GM19240 (cell line): ENCODE measurements around the gene DIS3L2.
"Not testable (repeated sequence)": the region's sequence is repeated elsewhere in the genome, so short reads cannot be mapped to it uniquely, and the experiment has no call there.

Experiments used
- DNase-seq: peaks from one replicate; pipeline ENCODE4 v3.0.0; 2011; ENCODE audit warnings: low spot score; ENCODE audit not compliant: insufficient read length

DIS3L2 gene

GRCh38 chr2:232292395-232293154 is 331.1 kb downstream of the DIS3L2 start:
- peak; percentile 48 for DNase-seq

- DNase-seq: no peak
These were observed 331.7 kb downstream of the DIS3L2 start for GRCh38 chr2:232293191-232293590.

GRCh38 chr2:232295971-232296370 is 334.5 kb downstream of the DIS3L2 start:
- no peak for DNase-seq

- DNase-seq: no peak
These were observed 335.4 kb downstream of the DIS3L2 start for GRCh38 chr2:232296776-232297525.

GRCh38 chr2:232299084-232299483 is 337.6 kb downstream of the DIS3L2 start:
- DNase-seq: no peak

GRCh38 chr2:232299927-232300674 is 338.6 kb downstream of the DIS3L2 start:
- no peak for DNase-seq

- no peak for DNase-seq
These were observed 339.4 kb downstream of the DIS3L2 start for GRCh38 chr2:232300894-232301387.

- DNase-seq: no peak
These were observed 342.7 kb downstream of the DIS3L2 start for GRCh38 chr2:232304236-232304635.

GRCh38 chr2:232306741-232307305 is 345.3 kb downstream of the DIS3L2 start:
- DNase-seq: no peak

- no peak for DNase-seq
These were observed 346.3 kb downstream of the DIS3L2 start for GRCh38 chr2:232307854-232308253.

- DNase-seq: no peak
These were observed 347.5 kb downstream of the DIS3L2 start for GRCh38 chr2:232308986-232309385.

- no peak for DNase-seq
These were observed 348.1 kb downstream of the DIS3L2 start for GRCh38 chr2:232309592-232309991.

GRCh38 chr2:232310121-232310520 is 348.6 kb downstream of the DIS3L2 start:
- DNase-seq: no peak

GRCh38 chr2:232310696-232311095 is 349.2 kb downstream of the DIS3L2 start:
- no peak for DNase-seq

- DNase-seq: not testable (repeated sequence)
These were observed 352.1 kb downstream of the DIS3L2 start for GRCh38 chr2:232313645-232314044.

GRCh38 chr2:232315049-232315922 is 353.8 kb downstream of the DIS3L2 start:
- DNase-seq: peak; percentile 44

GRCh38 chr2:232315923-232316299 is 354.4 kb downstream of the DIS3L2 start:
- no peak for DNase-seq

- DNase-seq: no peak
These were observed 355.2 kb downstream of the DIS3L2 start for GRCh38 chr2:232316461-232317330.

- no peak for DNase-seq
These were observed 356.8 kb downstream of the DIS3L2 start for GRCh38 chr2:232318169-232318855.
